Measurements from ENCODE around the gene WDR88.

Gene WDR88, protein sequence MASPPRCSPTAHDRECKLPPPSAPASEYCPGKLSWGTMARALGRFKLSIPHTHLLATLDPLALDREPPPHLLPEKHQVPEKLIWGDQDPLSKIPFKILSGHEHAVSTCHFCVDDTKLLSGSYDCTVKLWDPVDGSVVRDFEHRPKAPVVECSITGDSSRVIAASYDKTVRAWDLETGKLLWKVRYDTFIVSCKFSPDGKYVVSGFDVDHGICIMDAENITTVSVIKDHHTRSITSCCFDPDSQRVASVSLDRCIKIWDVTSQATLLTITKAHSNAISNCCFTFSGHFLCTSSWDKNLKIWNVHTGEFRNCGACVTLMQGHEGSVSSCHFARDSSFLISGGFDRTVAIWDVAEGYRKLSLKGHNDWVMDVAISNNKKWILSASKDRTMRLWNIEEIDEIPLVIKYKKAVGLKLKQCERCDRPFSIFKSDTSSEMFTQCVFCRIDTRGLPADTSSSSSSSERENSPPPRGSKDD

DNA sequence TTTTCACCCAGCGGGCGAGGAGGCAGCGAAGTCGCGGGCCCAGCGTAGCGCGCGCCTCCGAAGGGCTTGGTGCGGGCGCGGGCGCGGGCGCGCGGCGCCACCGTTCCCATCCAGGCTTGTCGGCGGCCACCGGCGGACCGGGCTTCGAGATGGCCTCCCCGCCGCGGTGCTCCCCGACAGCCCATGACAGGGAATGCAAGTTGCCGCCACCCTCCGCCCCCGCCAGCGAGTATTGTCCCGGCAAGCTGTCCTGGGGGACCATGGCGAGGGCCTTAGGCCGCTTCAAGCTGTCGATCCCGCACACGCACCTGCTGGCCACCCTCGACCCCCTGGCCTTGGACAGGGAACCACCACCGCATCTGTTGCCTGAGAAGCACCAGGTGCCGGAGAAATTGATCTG, at the start of gene WDR88:
TSS of gene WDR88 (plus strand) at position 94 of the 400 bp plus-strand sequence. CDS start at position 150, 56 bp downstream.
- H3K36me3 ChIP-seq (ENCODE audit: insufficient read depth, low read length), result peaks cover 6% of the 10 kb centered on the region
- H3K9me3 ChIP-seq (ENCODE audit: control insufficient read depth, insufficient read depth, low read length), result no peaks in the 10 kb centered on the region
- no peaks in the 10 kb centered on the region for H3K4me1 ChIP-seq (ENCODE audit: insufficient read depth, low read length)
- no peak within 1 kb of the TSS for H3K9ac ChIP-seq (ENCODE audit: low read depth, low read length)

DNA sequence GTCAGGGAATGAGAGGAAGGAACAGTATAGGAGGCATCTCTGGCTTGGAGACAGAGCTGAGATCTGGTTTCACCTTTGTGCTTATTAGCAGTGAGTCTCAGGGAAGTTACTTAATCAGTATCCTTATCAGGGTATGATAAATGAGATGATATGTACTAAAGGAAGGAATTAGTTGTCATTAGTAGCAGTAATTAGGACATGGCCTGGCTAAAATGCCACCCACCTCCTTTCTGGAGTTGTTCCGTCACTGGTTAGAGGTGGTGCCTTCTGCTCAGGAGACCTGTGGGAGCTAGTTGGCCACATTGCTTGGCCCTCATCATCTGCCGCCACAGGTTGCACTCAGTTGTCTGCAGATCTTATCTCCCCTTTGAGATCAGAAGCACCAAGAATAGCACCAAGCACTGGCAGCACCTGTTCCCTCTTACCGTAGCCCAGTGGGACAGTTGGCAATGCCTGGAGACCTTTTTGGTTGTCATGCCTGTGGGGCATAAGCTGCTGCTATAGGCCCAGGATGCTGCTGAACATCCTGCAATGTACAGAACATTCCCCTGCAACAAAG, 46.3 kb upstream of the WDR88 start:
- Histone ChIP-seq H3K36me3 (ENCODE audit: insufficient read depth, low read length) (no peaks in the 10 kb centered on the region), H3K9ac (ENCODE audit: low read depth, low read length) (no peak overlapping the region), H3K4me1 (ENCODE audit: insufficient read depth, low read length) (peaks cover 6% of the 10 kb centered on the region; the same call in 1 of the 2 replicates), H3K9me3 (ENCODE audit: control insufficient read depth, insufficient read depth, low read length) (no peaks in the 10 kb centered on the region)

DNA sequence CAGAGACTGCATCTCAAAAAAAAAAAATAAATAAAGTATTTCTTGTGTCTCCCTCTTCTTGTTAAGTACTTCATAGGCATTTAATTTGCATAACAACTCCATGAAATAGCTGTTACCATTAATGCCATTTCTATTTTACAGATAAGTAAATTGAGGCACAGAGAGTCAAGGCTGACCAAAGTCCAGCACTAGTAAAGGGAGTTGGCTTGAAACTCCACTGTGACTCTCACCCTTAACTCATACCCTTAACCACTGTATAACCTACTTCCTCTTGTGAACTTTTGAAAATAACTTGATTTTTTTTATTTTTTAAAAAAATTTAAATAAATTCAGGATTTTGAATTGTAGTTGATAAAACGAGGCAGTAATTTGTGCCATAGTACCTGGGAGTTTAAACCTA, 45.0 kb upstream of the WDR88 start:
- no peak overlapping the region for H3K9ac ChIP-seq (ENCODE audit: low read depth, low read length)
- H3K9me3 ChIP-seq (ENCODE audit: control insufficient read depth, insufficient read depth, low read length), result no peaks in the 10 kb centered on the region
- H3K4me1 ChIP-seq (ENCODE audit: insufficient read depth, low read length), result peaks cover 6% of the 10 kb centered on the region; the same call in 1 of the 2 replicates
- no peaks in the 10 kb centered on the region for H3K36me3 ChIP-seq (ENCODE audit: insufficient read depth, low read length)

- H3K36me3 ChIP-seq (ENCODE audit: insufficient read depth, low read length), result peaks cover 8% of the 10 kb centered on the region; the same call in 1 of the 2 replicates
- peaks cover 6% of the 10 kb centered on the region; the same call in 1 of the 2 replicates for H3K4me1 ChIP-seq (ENCODE audit: insufficient read depth, low read length)
- H3K9ac ChIP-seq (ENCODE audit: low read depth, low read length), result no peak overlapping the region
- no peaks in the 10 kb centered on the region for H3K9me3 ChIP-seq (ENCODE audit: control insufficient read depth, insufficient read depth, low read length)
Observed at GRCh38 chr19:33089010-33089409, 42.9 kb upstream of the WDR88 start.

GRCh38 chr19:33090179-33090578, 41.7 kb upstream of the WDR88 start:
- H3K36me3 ChIP-seq (ENCODE audit: insufficient read depth, low read length), result peaks cover 8% of the 10 kb centered on the region; the same call in 1 of the 2 replicates
- no peak overlapping the region for H3K9ac ChIP-seq (ENCODE audit: low read depth, low read length)
- no peaks in the 10 kb centered on the region for H3K9me3 ChIP-seq (ENCODE audit: control insufficient read depth, insufficient read depth, low read length)
- peaks cover 6% of the 10 kb centered on the region; the same call in 1 of the 2 replicates for H3K4me1 ChIP-seq (ENCODE audit: insufficient read depth, low read length)

DNA sequence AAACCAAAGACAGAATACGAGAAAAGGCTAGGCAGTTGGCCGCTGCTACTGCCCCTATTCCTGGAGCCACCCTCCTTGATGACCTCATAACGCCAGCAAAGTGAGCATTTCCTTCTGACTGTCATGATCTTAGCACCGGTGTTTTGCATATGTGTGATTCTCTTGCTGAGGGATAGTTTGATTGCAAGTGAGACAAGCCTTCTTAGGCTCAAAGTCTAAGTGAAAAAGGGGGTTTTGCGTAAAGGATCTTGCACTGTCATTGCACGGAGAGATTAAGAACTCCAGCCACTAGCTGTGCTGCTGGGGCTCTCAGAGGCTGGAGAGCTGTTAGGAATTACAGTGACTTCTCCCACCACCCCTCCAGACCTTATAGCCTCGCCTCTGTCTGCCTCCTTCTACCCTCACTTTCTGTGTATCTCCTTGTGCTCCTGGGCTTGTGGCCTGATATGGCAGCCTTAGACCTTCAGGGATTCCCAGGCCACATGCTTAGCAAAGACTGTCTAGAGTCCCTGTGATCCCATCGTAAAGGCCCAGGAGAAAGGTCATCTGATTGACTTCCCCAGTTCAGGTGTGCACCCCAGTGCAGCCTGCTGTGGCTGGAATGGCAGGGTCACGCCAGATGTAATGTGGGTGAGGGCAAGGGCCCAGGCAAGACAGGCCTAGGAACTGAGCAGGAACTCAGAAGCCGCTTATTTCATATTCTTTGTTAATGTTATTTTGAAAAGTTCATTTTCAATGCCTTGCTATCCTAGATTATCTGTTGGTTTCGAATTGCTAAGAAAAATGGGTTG, 38.3 kb upstream of the WDR88 start:
- Histone ChIP-seq H3K9ac (ENCODE audit: low read depth, low read length) (no peak overlapping the region), H3K9me3 (ENCODE audit: control insufficient read depth, insufficient read depth, low read length) (no peaks in the 10 kb centered on the region), H3K4me1 (ENCODE audit: insufficient read depth, low read length) (peaks cover 6% of the 10 kb centered on the region; the same call in 1 of the 2 replicates), H3K36me3 (ENCODE audit: insufficient read depth, low read length) (peaks cover 8% of the 10 kb centered on the region; the same call in 1 of the 2 replicates)

DNA sequence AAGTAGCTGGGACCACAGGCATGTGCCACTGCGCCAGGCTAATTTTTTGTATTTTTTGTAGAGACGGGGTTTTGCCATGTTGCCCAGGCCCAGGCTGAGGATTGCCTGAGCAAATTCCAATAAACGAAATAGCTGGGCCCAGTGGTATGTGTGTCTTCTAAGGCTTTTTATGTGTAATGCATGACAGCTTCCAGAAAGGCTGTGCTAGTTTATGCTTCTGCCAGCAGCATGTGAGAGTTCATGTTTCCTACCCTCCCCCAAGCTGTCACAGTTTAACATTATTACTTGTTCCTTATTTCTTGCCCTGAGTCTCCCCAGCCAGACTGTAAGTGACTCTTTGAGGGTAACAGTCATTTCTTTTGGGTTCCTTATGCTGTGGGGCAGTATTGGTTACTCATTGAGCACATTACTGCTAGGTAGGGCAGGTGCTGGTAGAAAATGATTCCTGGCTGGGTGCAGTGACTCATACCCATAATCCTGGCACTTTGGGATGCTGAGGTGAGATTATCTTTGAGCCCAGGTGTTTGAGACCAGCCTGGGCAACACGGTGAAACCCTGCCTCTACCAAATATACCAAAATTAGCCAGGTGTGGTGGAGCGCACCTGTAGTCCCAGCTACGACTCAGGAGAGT, 37.4 kb upstream of the WDR88 start:
- Histone ChIP-seq H3K4me1 (ENCODE audit: insufficient read depth, low read length) (peaks cover 6% of the 10 kb centered on the region; the same call in 1 of the 2 replicates), H3K36me3 (ENCODE audit: insufficient read depth, low read length) (peaks cover 8% of the 10 kb centered on the region; the same call in 1 of the 2 replicates), H3K9me3 (ENCODE audit: control insufficient read depth, insufficient read depth, low read length) (no peaks in the 10 kb centered on the region), H3K9ac (ENCODE audit: low read depth, low read length) (no peak overlapping the region)

DNA sequence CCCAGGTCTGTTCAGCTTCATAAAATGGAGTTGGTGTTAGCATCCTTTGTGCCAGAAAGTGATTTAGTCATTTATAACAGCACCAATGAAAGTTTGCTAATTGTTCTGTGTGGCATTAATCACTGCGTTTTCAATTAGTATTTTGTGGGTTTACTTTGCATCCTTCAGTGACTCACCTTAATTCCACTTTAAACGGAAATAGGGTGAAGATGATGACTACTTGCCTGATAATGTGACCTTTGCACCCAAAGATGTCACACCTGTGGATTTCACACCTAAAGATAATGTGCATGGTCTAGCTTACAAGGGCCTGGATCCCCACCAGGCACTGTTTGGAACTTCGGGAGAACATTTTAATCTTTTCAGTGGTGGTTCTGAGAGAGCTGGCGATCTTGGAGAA, 35.9 kb upstream of the WDR88 start:
- Histone ChIP-seq H3K9me3 (ENCODE audit: control insufficient read depth, insufficient read depth, low read length) (no peaks in the 10 kb centered on the region), H3K9ac (ENCODE audit: low read depth, low read length) (no peak overlapping the region), H3K4me1 (ENCODE audit: insufficient read depth, low read length) (no peaks in the 10 kb centered on the region), H3K36me3 (ENCODE audit: insufficient read depth, low read length) (peaks cover 8% of the 10 kb centered on the region; the same call in 1 of the 2 replicates)

DNA sequence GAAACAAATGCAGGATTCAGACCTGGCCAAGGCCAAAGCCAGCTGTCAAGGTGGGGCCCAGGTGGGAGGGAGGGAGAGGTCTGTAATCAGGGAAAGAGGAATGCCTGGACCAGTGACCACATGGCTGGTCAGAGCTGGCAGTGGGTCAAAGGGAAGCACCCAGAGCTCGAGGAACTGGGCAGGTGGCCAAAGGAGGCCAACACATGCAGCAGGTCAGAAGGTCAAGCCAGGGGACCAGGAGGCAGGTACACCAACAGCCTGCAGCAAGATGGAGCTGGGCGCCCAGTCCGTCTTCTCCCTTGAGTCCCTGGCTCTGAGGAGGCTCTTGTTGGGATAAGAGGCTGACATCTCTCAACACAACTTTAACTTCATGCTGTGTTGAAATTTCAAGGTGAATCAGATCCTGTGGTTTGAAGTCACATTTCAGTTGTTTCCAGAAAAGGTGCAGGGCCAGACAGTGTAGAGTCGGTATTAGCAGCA, 33.8 kb upstream of the WDR88 start:
- no peaks in the 10 kb centered on the region for H3K9me3 ChIP-seq (ENCODE audit: control insufficient read depth, insufficient read depth, low read length)
- peaks cover 11% of the 10 kb centered on the region; the same call in 1 of the 2 replicates for H3K36me3 ChIP-seq (ENCODE audit: insufficient read depth, low read length)
- H3K4me1 ChIP-seq (ENCODE audit: insufficient read depth, low read length), result no peaks in the 10 kb centered on the region
- no peak overlapping the region for H3K9ac ChIP-seq (ENCODE audit: low read depth, low read length)

- 0 out of 2 replicates have a peak, but pooled peaks cover 5% of the 10 kb centered on the region for H3K36me3 ChIP-seq (ENCODE audit: insufficient read depth, low read length)
Observed at GRCh38 chr19:33100894-33101644, 30.8 kb upstream of the WDR88 start.

GRCh38 chr19:33102893-33103292, 29.0 kb upstream of the WDR88 start:
- Histone ChIP-seq H3K9ac (ENCODE audit: low read depth, low read length) (no peak overlapping the region), H3K4me1 (ENCODE audit: insufficient read depth, low read length) (no peaks in the 10 kb centered on the region), H3K9me3 (ENCODE audit: control insufficient read depth, insufficient read depth, low read length) (no peaks in the 10 kb centered on the region), H3K36me3 (ENCODE audit: insufficient read depth, low read length) (peaks cover 8% of the 10 kb centered on the region; the same call in 1 of the 2 replicates)

More at GRCh38 chr19:33100894-33101644, 30.8 kb upstream of the WDR88 start:
- Histone ChIP-seq H3K4me1 (ENCODE audit: insufficient read depth, low read length) (no peaks in the 10 kb centered on the region), H3K9ac (ENCODE audit: low read depth, low read length) (no peak overlapping the region), H3K9me3 (ENCODE audit: control insufficient read depth, insufficient read depth, low read length) (no peaks in the 10 kb centered on the region)

- no peaks in the 10 kb centered on the region for H3K9me3 ChIP-seq (ENCODE audit: control insufficient read depth, insufficient read depth, low read length)
- H3K36me3 ChIP-seq (ENCODE audit: insufficient read depth, low read length), result peaks cover 8% of the 10 kb centered on the region
- no peak overlapping the region for H3K9ac ChIP-seq (ENCODE audit: low read depth, low read length)
Observed at GRCh38 chr19:33108161-33108560, 23.8 kb upstream of the WDR88 start.

More at GRCh38 chr19:33108161-33108560, 23.8 kb upstream of the WDR88 start:
- H3K4me1 ChIP-seq (ENCODE audit: insufficient read depth, low read length), result no peaks in the 10 kb centered on the region
